Sigmoid colon (tissue), 4 donors: ENCODE data around the gene FBXO17.
"Not testable (repeated sequence)": the region's sequence is repeated elsewhere in the genome, so short reads cannot be mapped to it uniquely, and the experiment has no call there.

Source experiments
- CTCF ChIP-seq, 4 experiments: fragments of 450-650 bp in 3 of 4; fragments of 200-600 bp in 1 of 4; IDR thresholded peaks; one replicate each; pipeline ENCODE4 v1.5.1; 2016 to 2019; ENCODE audit warnings: antibody characterized with exemption in 4 of 4, mild to moderate bottlenecking in 3 of 4, moderate library complexity in 2 of 4
- POLR2A ChIP-seq, 2 donors: fragments of 450-650 bp; IDR thresholded peaks; one replicate each; pipeline ENCODE4 v1.6.1; 2016; ENCODE audit warnings: antibody characterized with exemption in 2 of 2, mild to moderate bottlenecking in 2 of 2, moderate library complexity in 2 of 2
- POLR2AphosphoS5 ChIP-seq, 4 donors: sonication (generic); formaldehyde crosslinking; IDR thresholded peaks; one replicate each; pipeline ENCODE4 v1.6.1; 2017; ENCODE audit warnings: antibody characterized with exemption in 4 of 4

GRCh38 chr19:38941466-38941865 is 34.1 kb downstream of the FBXO17 start:
- not testable (repeated sequence) for TF ChIP-seq CTCF, POLR2A, POLR2AphosphoS5 (IDR thresholded peaks at IDR 0.05)
